22Rv1 (cell line): ENCODE results near the gene IFRD1.

Experiments
- CTCF ChIP-seq: fragments of 450-650 bp; IDR thresholded peaks from 2 replicates; pipeline ENCODE4 v1.5.1; 2017; ENCODE audit warnings: mild to moderate bottlenecking
- ZFX ChIP-seq: fragments of 450-650 bp; IDR thresholded peaks from 2 replicates; pipeline ENCODE4 v1.6.1; 2017; ENCODE audit warnings: antibody characterized with exemption, borderline replicate concordance

- TF ChIP-seq CTCF (no peak), ZFX (no peak)
Measured at GRCh38 chr7:112494656-112495055, 44.4 kb downstream of the IFRD1 start.
